Natural killer cell (primary cell): Measurements from ENCODE around the gene STYX. TPM values are rescaled to one million over a fixed set of nuclear protein-coding genes. Genes with fewer than 3 reads are reported as not detected.

Experiments
- ATAC-seq, 3 donors: fragments of 150-1000 bp in 2 of 3; fragments of 200-7000 bp in 1 of 3; cut with Tn5 transposase; 1 replicate in 1 of 3; 2 replicates in 2 of 3; pipeline ENCODE4 v1.10.0; 2021; ENCODE audit warnings: mild to moderate bottlenecking in 2 of 3, moderate library complexity in 2 of 3
- DNase-seq, 2 donors: peaks; one replicate each; pipeline versions ENCODE4 v3.0.0 to v3.0.0-alpha.2; 2013 to 2021; ENCODE audit warnings: mixed read lengths in 1 of 2
- H3K27ac ChIP-seq: one replicate; pipeline ENCODE4 v1.5.1; 2013; ENCODE audit warnings: mild to moderate bottlenecking, low read length
- H3K27me3 ChIP-seq: one replicate; pipeline ENCODE4 v1.6.1; 2013; ENCODE audit warnings: low read length; ENCODE audit not compliant: control insufficient read depth, insufficient read depth
- H3K36me3 ChIP-seq: one replicate; pipeline ENCODE4 v1.6.1; 2013; ENCODE audit warnings: low read length; ENCODE audit not compliant: control insufficient read depth, insufficient read depth
- H3K4me1 ChIP-seq: one replicate; pipeline ENCODE4 v1.6.1; 2013; ENCODE audit warnings: low read length; ENCODE audit not compliant: control insufficient read depth, insufficient read depth
- H3K4me3 ChIP-seq: one replicate; pipeline ENCODE4 v1.5.1; 2013; ENCODE audit warnings: low read length
- H3K9me3 ChIP-seq: one replicate; pipeline ENCODE4 v1.6.1; 2013; ENCODE audit warnings: low read length; ENCODE audit not compliant: control insufficient read depth, insufficient read depth
- H3K27ac Mint-ChIP-seq, 2 donors: one replicate each; pipeline ENCODE4 v1.8.0; 2022; ENCODE audit warnings: mild to moderate bottlenecking in 2 of 2, mixed read lengths in 2 of 2, moderate library complexity in 1 of 2
- H3K27me3 Mint-ChIP-seq, 2 donors: one replicate each; pipeline ENCODE4 v1.8.0; 2022; ENCODE audit warnings: low read depth in 2 of 2, mixed read lengths in 2 of 2
- H3K36me3 Mint-ChIP-seq: one replicate; pipeline ENCODE4 v1.8.0; 2022; ENCODE audit warnings: mixed read lengths
- H3K4me1 Mint-ChIP-seq, 2 donors: one replicate each; pipeline ENCODE4 v1.8.0; 2022; ENCODE audit warnings: mixed read lengths in 2 of 2
- H3K4me3 Mint-ChIP-seq: one replicate; pipeline ENCODE4 v1.8.0; 2022; ENCODE audit warnings: mild to moderate bottlenecking, moderate library complexity, mixed read lengths
- H3K9me3 Mint-ChIP-seq, 2 donors: one replicate each; pipeline ENCODE4 v1.8.0; 2022; ENCODE audit warnings: mixed read lengths in 2 of 2
- WGBS: methylation state at CpG from one replicate; pipeline ENCODE4 v1.1.7; 2013; ENCODE audit warnings: missing lambda C conversion rate; ENCODE audit not compliant: insufficient coverage; 5-methylcytosine and 5-hydroxymethylcytosine counted together
- intact Hi-C: fragments of 100-400 bp; cut with micrococcal nuclease; formaldehyde crosslinking; loops from one replicate; pipeline ENCODE4 v1.14.2; 2022
- total RNA-seq, 4 donors: library from RNA; stranded (reverse); fragments of 120-200 nt in 1 of 4; gene quantifications; one replicate each; pipeline versions ENCODE4 v1.2.3 to v1.2.4, GENCODE V29; 2013 to 2022
- TF ChIP-seq, protein P1 (sequence below): fragments of 200-600 bp; IDR thresholded peaks from one replicate; pipeline ENCODE4 v1.8.0; 2022; ENCODE audit warnings: antibody characterized with exemption

The STYX gene
- total RNA-seq, 3 donors from 2014 or later (not counting 1 experiment from before 2014, with no cell fraction given) = 13.3 to 22.9 (median 18.3) TPM

DNA sequence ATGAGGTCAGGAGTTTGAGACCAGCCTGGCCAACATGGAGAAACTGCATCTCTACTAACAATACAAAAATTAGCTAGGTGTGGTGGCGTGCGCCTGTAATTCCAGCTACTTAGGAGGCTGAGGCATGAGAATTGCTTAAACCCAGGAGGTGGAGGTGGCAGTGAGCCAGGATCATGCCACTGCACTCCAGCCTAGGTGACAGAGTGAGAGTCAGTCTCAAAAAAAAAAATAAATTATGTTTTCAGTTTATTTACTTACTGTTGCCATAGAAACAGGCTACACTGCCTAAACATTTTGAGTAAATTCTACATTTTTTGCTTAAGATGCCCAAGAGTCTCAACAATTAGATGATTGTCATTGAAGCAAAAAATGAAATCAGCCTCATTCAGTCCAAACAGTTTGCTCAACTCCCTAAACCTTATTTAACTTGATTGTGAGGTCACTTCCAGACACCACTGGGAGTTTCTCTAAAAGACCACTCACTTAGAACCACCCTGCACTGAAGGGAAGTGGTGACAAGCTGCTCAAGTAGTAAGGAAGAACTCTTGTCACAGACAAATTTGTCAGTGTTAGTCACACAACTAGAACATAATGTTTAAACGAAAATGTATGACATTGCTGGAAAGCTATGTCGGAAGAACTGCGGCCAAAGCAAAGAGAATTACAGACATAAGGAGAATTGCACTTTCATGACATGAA is 71.2 kb downstream of the STYX start:
- no peak overlapping the region for H3K4me3 ChIP-seq
- H3K4me1 ChIP-seq = peaks cover 4% of the 10 kb centered on the region
- H3K27ac ChIP-seq = no peak overlapping the region
- intact Hi-C loops = no loop called here
- ATAC-seq = peak; percentile 55 to 79 (median 72)
- no peaks in the 10 kb centered on the region for H3K27me3 ChIP-seq
- WGBS = 72% methylated on average over 5 of the region's 5 CpGs
- Mint-ChIP-seq H3K27ac (peak overlapping the region in 1 of 2 donors; percentile 27), H3K4me1 (peaks cover 13 to 26% of the 10 kb centered on the region in 2 donors), H3K4me3 (no peak overlapping the region), H3K36me3 (no peaks in the 10 kb centered on the region), H3K9me3 (no peaks in the 10 kb centered on the region), H3K27me3 (no peaks in the 10 kb centered on the region)
- TF ChIP-seq, protein P1, sequence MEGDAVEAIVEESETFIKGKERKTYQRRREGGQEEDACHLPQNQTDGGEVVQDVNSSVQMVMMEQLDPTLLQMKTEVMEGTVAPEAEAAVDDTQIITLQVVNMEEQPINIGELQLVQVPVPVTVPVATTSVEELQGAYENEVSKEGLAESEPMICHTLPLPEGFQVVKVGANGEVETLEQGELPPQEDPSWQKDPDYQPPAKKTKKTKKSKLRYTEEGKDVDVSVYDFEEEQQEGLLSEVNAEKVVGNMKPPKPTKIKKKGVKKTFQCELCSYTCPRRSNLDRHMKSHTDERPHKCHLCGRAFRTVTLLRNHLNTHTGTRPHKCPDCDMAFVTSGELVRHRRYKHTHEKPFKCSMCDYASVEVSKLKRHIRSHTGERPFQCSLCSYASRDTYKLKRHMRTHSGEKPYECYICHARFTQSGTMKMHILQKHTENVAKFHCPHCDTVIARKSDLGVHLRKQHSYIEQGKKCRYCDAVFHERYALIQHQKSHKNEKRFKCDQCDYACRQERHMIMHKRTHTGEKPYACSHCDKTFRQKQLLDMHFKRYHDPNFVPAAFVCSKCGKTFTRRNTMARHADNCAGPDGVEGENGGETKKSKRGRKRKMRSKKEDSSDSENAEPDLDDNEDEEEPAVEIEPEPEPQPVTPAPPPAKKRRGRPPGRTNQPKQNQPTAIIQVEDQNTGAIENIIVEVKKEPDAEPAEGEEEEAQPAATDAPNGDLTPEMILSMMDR = no peak
- peak in 1 of 2 donors; percentile 19 for DNase-seq
- H3K36me3 ChIP-seq = no peaks in the 10 kb centered on the region
- H3K9me3 ChIP-seq = peaks cover 8% of the 10 kb centered on the region

- intact Hi-C loops = no loop called here
- Histone ChIP-seq H3K27me3 (no peaks in the 10 kb centered on the region), H3K4me1 (peaks cover 2% of the 10 kb centered on the region), H3K4me3 (no peak overlapping the region), H3K36me3 (no peaks in the 10 kb centered on the region), H3K9me3 (peaks cover 2% of the 10 kb centered on the region), H3K27ac (no peak overlapping the region)
- Mint-ChIP-seq H3K27ac (no peak overlapping the region), H3K36me3 (no peaks in the 10 kb centered on the region), H3K4me3 (no peak overlapping the region), H3K4me1 (peaks cover 10 to 24% of the 10 kb centered on the region in 2 donors), H3K27me3 (no peaks in the 10 kb centered on the region), H3K9me3 (no peaks in the 10 kb centered on the region)
- WGBS = 93% methylated on average over 2 of the region's 3 CpGs
- DNase-seq (no peak), ATAC-seq (no peak)
- TF ChIP-seq, protein P1 = no peak
Measured at GRCh38 chr14:52802597-52802996, 72.6 kb downstream of the STYX start.

DNA sequence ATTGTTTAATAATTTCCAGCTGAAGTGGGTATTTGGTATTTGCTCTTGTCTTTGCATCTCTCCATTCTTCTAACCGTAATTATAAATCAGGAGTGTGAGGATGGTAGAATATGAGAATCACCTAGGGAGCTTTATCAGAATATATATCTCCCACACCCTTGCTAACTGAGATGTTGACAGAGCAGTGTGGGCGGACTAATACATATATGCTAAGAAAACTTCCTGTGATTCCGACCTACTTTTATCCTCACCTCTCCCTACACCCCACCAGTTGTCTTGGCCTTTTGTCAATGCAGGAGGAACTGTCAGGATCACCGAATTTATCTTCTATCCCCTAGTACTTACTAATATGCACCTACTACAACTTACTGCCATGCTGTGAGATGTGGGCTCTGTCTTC is 76.1 kb downstream of the STYX start:
- intact Hi-C loops = no loop called here
- no peak for DNase-seq
- Mint-ChIP-seq H3K27ac (no peak overlapping the region), H3K27me3 (no peaks in the 10 kb centered on the region), H3K4me1 (peaks cover 0 to 6% of the 10 kb centered on the region in 2 donors), H3K9me3 (no peaks in the 10 kb centered on the region), H3K36me3 (no peaks in the 10 kb centered on the region), H3K4me3 (no peak overlapping the region)
- no peak for ATAC-seq
- Histone ChIP-seq H3K9me3 (no peaks in the 10 kb centered on the region), H3K27ac (no peak overlapping the region), H3K4me3 (no peak overlapping the region), H3K36me3 (no peaks in the 10 kb centered on the region), H3K4me1 (no peaks in the 10 kb centered on the region), H3K27me3 (no peaks in the 10 kb centered on the region)
- WGBS = 68% methylated on average over 3 of the region's 4 CpGs
- TF ChIP-seq, protein P1 = no peak

DNA sequence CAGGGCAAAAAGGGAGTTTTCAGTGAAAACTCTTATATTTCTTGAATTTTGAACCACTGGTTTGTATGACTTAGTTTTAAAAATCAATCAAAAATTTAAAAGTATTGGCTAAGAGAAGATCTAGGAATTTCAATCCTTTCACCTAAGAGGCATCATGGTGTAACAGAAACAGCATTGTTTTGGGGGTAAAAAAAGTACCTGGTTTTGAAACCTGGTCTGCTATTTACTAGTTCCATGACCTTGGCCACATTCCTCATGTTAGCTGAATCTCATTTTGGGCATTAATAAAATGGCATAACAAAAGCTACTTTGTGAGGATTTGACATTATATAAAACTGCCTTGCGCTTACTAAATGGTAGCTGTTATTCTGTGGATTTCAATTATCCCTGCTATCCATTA is 78.1 kb downstream of the STYX start:
- Mint-ChIP-seq H3K4me3 (no peak overlapping the region), H3K27me3 (no peaks in the 10 kb centered on the region), H3K36me3 (no peaks in the 10 kb centered on the region), H3K9me3 (no peaks in the 10 kb centered on the region), H3K4me1 (no peaks in the 10 kb centered on the region), H3K27ac (no peak overlapping the region)
- no peak for DNase-seq
- TF ChIP-seq, protein P1 = no peak
- H3K36me3 ChIP-seq = no peaks in the 10 kb centered on the region
- no peak overlapping the region for H3K27ac ChIP-seq
- intact Hi-C loops = no loop called here
- ATAC-seq = no peak
- no peaks in the 10 kb centered on the region for H3K4me1 ChIP-seq
- no peaks in the 10 kb centered on the region for H3K9me3 ChIP-seq
- WGBS = 100% methylated on average over 1 of the region's 1 CpG
- H3K27me3 ChIP-seq = no peaks in the 10 kb centered on the region
- H3K4me3 ChIP-seq = no peak overlapping the region
